GM19467 (cell line): ENCODE measurements around the gene CPS1.

Experiments
- ATAC-seq: cut with Tn5 transposase; IDR thresholded peaks from one replicate; pipeline ENCODE4 v1.9.1; 2021; ENCODE audit warnings: mild to moderate bottlenecking, moderate library complexity; ENCODE audit not compliant: unreplicated experiment

CPS1 gene

GRCh38 chr2:210604666-210605065, 48.3 kb downstream of the CPS1 start:
- no peak for ATAC-seq

GRCh38 chr2:210606001-210606400, 49.6 kb downstream of the CPS1 start:
- no peak for ATAC-seq

GRCh38 chr2:210611466-210611865, 55.1 kb downstream of the CPS1 start:
- ATAC-seq = peak; percentile 75

- no peak for ATAC-seq
Measured at GRCh38 chr2:210616074-210616473, 59.7 kb downstream of the CPS1 start.

GRCh38 chr2:210617318-210617717, 60.9 kb downstream of the CPS1 start:
- ATAC-seq = no peak

- no peak for ATAC-seq
Measured at GRCh38 chr2:210617732-210618330, 61.4 kb downstream of the CPS1 start.

GRCh38 chr2:210620456-210620855, 64.1 kb downstream of the CPS1 start:
- no peak for ATAC-seq

GRCh38 chr2:210623506-210623905, 67.1 kb downstream of the CPS1 start:
- no peak for ATAC-seq

- ATAC-seq = no peak
Measured at GRCh38 chr2:210626849-210627248, 70.5 kb downstream of the CPS1 start.

- no peak for ATAC-seq
Measured at GRCh38 chr2:210630873-210631560, 74.6 kb downstream of the CPS1 start.

GRCh38 chr2:210633699-210634098, 77.3 kb downstream of the CPS1 start:
- ATAC-seq = no peak

- ATAC-seq = no peak
Measured at GRCh38 chr2:210635257-210635656, 78.9 kb downstream of the CPS1 start.

- ATAC-seq = no peak
Measured at GRCh38 chr2:210642333-210642732, 85.9 kb downstream of the CPS1 start.

- ATAC-seq = no peak
Measured at GRCh38 chr2:210647151-210647550, 90.8 kb downstream of the CPS1 start.

- ATAC-seq = no peak
Measured at GRCh38 chr2:210654091-210654490, 97.7 kb downstream of the CPS1 start.

- no peak for ATAC-seq
Measured at GRCh38 chr2:210655229-210655975, 99.0 kb downstream of the CPS1 start.

GRCh38 chr2:210657874-210658273, 101.5 kb downstream of the CPS1 start:
- ATAC-seq = no peak

GRCh38 chr2:210660751-210661150, 104.4 kb downstream of the CPS1 start:
- no peak for ATAC-seq

- ATAC-seq = no peak
Measured at GRCh38 chr2:210662560-210662959, 106.2 kb downstream of the CPS1 start.

GRCh38 chr2:210663631-210664089, 107.3 kb downstream of the CPS1 start:
- no peak for ATAC-seq

GRCh38 chr2:210667711-210668110, 111.3 kb downstream of the CPS1 start:
- no peak for ATAC-seq

GRCh38 chr2:210671065-210671464, 114.7 kb downstream of the CPS1 start:
- ATAC-seq = no peak
